HG03060 (cell line): Measurements from ENCODE around the gene FBN1.

ENCODE experiments used
- ATAC-seq: cut with Tn5 transposase; IDR thresholded peaks from one replicate; pipeline ENCODE4 v1.9.1; 2021; ENCODE audit warnings: low read depth, moderate number of reproducible peaks; ENCODE audit not compliant: unreplicated experiment

The FBN1 gene

GRCh38 chr15:48527517-48527916, 118.0 kb downstream of the FBN1 start:
- no peak for ATAC-seq

GRCh38 chr15:48522911-48523310, 122.6 kb downstream of the FBN1 start:
- no peak for ATAC-seq

GRCh38 chr15:48522123-48522522, 123.4 kb downstream of the FBN1 start:
- no peak for ATAC-seq

GRCh38 chr15:48520376-48521155, 124.9 kb downstream of the FBN1 start:
- no peak for ATAC-seq

- no peak for ATAC-seq
These were observed 129.4 kb downstream of the FBN1 start for GRCh38 chr15:48516121-48516520.

GRCh38 chr15:48515500-48515899, 130.0 kb downstream of the FBN1 start:
- no peak for ATAC-seq

- no peak for ATAC-seq
These were observed 131.2 kb downstream of the FBN1 start for GRCh38 chr15:48514103-48514816.

GRCh38 chr15:48510976-48511375, 134.5 kb downstream of the FBN1 start:
- no peak for ATAC-seq

GRCh38 chr15:48507416-48508065, 138.0 kb downstream of the FBN1 start:
- no peak for ATAC-seq

- ATAC-seq: no peak
These were observed 140.4 kb downstream of the FBN1 start for GRCh38 chr15:48505067-48505466.

GRCh38 chr15:48501208-48501607, 144.3 kb downstream of the FBN1 start:
- ATAC-seq: no peak

- ATAC-seq: no peak
These were observed 144.9 kb downstream of the FBN1 start for GRCh38 chr15:48500595-48500994.

- ATAC-seq: no peak
These were observed 145.5 kb downstream of the FBN1 start for GRCh38 chr15:48499978-48500377.

GRCh38 chr15:48498828-48499227, 146.7 kb downstream of the FBN1 start:
- ATAC-seq: no peak

GRCh38 chr15:48494631-48495030, 150.9 kb downstream of the FBN1 start:
- no peak for ATAC-seq

- ATAC-seq: no peak
These were observed 151.7 kb downstream of the FBN1 start for GRCh38 chr15:48493763-48494225.

- no peak for ATAC-seq
These were observed 152.3 kb downstream of the FBN1 start for GRCh38 chr15:48493084-48493762.

GRCh38 chr15:48486228-48486627, 159.3 kb downstream of the FBN1 start:
- ATAC-seq: no peak

GRCh38 chr15:48481802-48482201, 163.7 kb downstream of the FBN1 start:
- no peak for ATAC-seq

- ATAC-seq: no peak
These were observed 165.8 kb downstream of the FBN1 start for GRCh38 chr15:48479751-48480150.

GRCh38 chr15:48478581-48478980, 166.9 kb downstream of the FBN1 start:
- no peak for ATAC-seq
